ENCODE results near the gene VSTM2B.

- TF ChIP-seq CTCF (conservative IDR thresholded peaks at IDR 0.05; ENCODE audit: low read length) (no peak), EZH2phosphoT487 (IDR thresholded peaks at IDR 0.05; ENCODE audit: borderline replicate concordance, low read depth, low read length) (no peak)
Observed at GRCh38 chr19:29605653-29606419, 80.0 kb downstream of the VSTM2B start, which contains the start of gene POP4.

Measured in OCI-LY7 (cell line).